Astrocyte of the cerebellum (primary cell): ENCODE measurements around the gene DPH3.

Experiments
- DNase-seq: peaks from one replicate; pipeline ENCODE4 v3.0.0-alpha.2; 2011; ENCODE audit warnings: low read depth
- H3K4me3 ChIP-seq: 2 replicates; pipeline ENCODE4 v1.5.1; 2011; ENCODE audit warnings: mild to moderate bottlenecking, low read depth, low read length, moderate library complexity
- in situ Hi-C: cut with HindIII; loops from 2 replicates; pipeline ENCODE4 v1.10.0; 2017; ENCODE audit warnings: low sequenced_read_pairs
- TF ChIP-seq, protein P1 (sequence below): IDR thresholded peaks from 2 replicates; pipeline ENCODE4 v1.5.1; 2012; ENCODE audit warnings: low read length, low read depth, moderate library complexity, mild to moderate bottlenecking; ENCODE audit errors: missing control alignments

DPH3 gene

DNA sequence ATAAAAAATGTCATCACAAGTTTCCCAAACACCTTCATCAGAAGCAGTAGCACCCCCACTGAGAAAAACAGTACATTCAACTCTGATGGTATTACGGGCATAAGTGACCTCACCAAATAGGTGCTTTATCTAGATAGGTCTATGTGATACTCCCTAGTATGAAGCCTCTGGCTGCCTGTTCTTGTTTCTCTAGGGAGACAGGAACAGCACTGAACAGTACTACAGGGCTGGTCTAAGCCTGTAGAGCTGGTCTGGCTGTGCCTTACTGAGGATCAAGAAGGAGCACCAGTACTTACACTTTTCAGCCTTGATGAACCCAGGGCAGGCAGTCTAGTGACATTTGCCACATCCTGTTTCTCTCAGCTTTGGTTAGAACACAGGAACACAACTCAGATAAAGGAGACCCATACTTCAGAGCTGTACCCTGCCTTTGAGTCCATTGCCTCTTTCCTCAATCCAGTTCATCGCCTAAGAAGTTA lies 36.2 kb upstream of the DPH3 start:
- no peak overlapping the region for H3K4me3 ChIP-seq
- TF ChIP-seq, protein P1, sequence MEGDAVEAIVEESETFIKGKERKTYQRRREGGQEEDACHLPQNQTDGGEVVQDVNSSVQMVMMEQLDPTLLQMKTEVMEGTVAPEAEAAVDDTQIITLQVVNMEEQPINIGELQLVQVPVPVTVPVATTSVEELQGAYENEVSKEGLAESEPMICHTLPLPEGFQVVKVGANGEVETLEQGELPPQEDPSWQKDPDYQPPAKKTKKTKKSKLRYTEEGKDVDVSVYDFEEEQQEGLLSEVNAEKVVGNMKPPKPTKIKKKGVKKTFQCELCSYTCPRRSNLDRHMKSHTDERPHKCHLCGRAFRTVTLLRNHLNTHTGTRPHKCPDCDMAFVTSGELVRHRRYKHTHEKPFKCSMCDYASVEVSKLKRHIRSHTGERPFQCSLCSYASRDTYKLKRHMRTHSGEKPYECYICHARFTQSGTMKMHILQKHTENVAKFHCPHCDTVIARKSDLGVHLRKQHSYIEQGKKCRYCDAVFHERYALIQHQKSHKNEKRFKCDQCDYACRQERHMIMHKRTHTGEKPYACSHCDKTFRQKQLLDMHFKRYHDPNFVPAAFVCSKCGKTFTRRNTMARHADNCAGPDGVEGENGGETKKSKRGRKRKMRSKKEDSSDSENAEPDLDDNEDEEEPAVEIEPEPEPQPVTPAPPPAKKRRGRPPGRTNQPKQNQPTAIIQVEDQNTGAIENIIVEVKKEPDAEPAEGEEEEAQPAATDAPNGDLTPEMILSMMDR, result no peak
- in situ Hi-C loops, result no loop called here
- no peak for DNase-seq

DNA sequence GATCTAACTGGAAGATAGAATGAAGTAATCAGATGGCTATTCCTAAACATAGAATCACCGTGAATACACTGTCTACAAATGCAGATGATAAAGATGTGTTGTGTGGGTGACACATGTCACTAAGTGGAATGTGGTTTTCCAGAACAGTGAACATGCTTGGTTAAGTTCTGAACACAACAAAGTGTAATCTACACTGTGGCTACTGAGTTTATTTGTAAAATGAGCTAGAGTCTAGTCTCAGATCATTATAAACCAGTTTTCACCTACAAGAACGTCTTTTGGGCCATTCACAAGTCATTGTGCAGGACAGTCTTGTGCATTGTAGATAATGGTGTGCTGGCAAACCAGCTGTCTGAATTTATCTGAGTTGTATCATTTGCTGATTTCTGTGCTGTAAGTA lies 35.6 kb upstream of the DPH3 start:
- no peak overlapping the region for H3K4me3 ChIP-seq
- in situ Hi-C loops, result no loop called here
- TF ChIP-seq, protein P1, result no peak
- DNase-seq, result no peak

DNA sequence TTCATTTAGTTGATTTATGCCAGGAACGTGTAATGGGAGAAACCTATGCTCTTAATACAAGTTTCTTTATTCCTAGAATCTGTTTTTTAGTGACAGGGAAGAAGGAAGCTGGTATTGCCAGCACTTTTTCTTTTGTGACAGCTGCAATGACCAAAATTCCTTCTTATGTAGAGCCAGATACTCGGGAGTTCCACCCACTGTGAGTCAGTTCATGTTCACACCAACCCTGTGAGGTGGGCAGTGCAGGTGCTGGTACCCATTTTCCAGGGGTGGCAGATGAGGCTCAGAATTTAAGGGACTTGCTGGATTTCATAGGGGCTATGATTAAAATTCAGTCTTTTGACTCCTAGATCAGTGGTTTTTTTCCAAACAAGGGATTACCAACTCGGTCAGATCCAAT lies 35.0 kb upstream of the DPH3 start:
- in situ Hi-C loops, result no loop called here
- no peak overlapping the region for H3K4me3 ChIP-seq
- no peak for DNase-seq
- TF ChIP-seq, protein P1, result no peak

DNA sequence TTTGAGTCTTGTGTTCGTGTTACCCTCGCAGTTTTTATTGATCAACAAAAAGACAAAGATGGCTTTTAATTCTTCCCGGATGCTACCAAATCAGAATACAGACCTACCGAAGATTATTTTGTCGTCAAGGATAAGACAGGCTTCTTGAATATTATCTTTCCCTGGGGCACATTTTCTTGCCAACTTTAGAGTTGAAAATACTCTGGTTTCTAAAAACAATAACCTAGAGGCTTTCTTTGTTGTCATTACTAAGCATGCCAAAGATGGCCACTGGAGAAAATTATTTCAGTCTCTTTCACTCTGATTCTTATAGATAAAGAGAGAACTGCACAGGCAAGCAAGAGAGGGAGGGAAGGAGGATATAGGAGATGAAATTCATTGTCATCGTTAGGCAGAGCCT lies 34.1 kb upstream of the DPH3 start:
- TF ChIP-seq, protein P1, result no peak
- in situ Hi-C loops, result no loop called here
- H3K4me3 ChIP-seq, result no peak overlapping the region
- no peak for DNase-seq

DNA sequence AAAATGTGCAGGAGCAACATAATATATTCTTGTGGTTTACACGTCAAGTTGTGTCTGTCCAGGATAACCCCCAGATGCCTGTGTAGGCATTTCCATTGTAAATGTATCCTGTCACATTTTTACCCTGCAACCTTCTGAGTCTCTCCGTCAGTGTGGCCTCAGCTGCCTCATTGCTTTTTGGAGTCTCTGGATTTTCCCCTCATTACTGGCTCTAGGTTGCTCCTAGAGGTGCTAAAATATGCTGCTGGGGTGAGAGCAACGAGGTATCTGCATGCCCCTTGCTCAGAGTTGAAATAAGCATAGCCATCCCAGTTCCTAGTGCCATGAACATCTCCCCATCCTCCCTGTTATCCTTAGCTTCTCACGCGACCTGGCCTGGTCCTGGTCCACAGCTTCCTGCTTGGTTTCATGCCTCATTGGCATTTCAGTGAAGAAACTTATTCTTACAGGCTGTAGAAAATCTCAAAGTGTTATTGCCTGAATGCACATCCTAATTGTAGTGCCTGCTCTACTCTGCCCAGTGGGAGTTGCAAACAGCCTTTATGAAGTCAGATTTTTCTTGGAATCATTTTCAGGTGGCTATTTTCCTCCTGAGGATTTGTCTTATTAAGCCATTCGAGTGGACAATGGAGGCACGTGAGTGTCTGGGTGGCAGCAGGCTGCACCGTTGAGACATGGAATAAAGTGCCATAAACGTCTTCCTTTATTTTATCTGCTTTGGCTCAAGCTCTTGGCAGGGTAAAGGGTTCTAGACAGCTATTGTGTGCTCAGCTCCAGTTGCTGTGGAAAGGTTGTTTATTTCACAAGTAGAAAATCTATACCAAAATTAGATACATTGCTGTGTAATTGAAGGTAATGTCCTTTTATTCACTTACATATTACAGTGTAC lies 33.5 kb upstream of the DPH3 start:
- DNase-seq, result no peak
- in situ Hi-C loops, result no loop called here
- H3K4me3 ChIP-seq, result no peak overlapping the region
- TF ChIP-seq, protein P1, result no peak

DNA sequence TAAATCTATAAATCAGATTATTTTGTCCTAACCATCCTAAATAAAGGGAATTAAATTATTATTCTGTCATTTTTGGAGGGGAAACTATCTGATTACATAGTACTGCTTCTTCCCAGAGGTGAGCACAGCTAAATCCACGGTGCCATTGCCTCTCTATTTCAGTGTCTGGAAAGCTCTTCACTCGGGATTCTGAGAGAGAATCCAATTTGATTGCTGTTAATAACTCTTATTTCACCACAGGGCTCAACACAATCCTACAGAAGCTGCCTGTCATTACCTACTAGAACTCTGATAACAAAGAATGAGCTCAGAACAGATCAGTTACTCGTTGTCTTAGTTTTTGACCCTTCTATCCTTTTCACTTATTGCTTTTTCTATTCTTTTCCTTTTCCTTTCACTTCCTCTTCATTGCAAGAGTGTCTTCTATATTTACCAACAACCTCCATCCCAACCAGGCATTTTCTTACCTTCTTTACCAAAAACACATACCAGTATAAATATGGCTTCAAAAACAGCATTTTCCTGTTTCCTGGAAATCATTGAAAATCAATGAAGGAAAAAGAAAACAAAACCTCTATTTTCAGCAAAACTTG lies 30.7 kb upstream of the DPH3 start:
- TF ChIP-seq, protein P1, result no peak
- H3K4me3 ChIP-seq, result no peak overlapping the region
- in situ Hi-C loops, result no loop called here
- no peak for DNase-seq
